ENCODE data around the gene SLITRK2.

Gene SLITRK2

GRCh38 chrX:145861818-145862217, 44.2 kb downstream of the SLITRK2 start:
- FAIRE-seq = no peak

GRCh38 chrX:145865082-145865481, 47.5 kb downstream of the SLITRK2 start:
- FAIRE-seq = no peak
